Adipocyte (in vitro differentiated cells): ENCODE data around the gene RAB44.
A peak's percentile ranks its signal among the peaks of the same experiment; 100 is the strongest.

Experiments
- DNase-seq: peaks from one replicate; pipeline ENCODE4 v3.0.0-alpha.2; 2015; ENCODE audit warnings: low read depth
- H3K27me3 ChIP-seq: replicated peaks from 2 replicates; pipeline ENCODE4 v1.7.0; 2013; ENCODE audit warnings: mild to moderate bottlenecking, low read length, moderate library complexity; ENCODE audit not compliant: control insufficient read depth, insufficient read depth
- H3K36me3 ChIP-seq: 2 replicates; pipeline ENCODE4 v1.7.0; 2013; ENCODE audit warnings: low read length, mild to moderate bottlenecking, moderate library complexity; ENCODE audit not compliant: control insufficient read depth, insufficient read depth, severe bottlenecking
- H3K4me1 ChIP-seq: 2 replicates; pipeline ENCODE4 v1.7.0; 2013; ENCODE audit warnings: mild to moderate bottlenecking, low read length, moderate library complexity; ENCODE audit not compliant: control insufficient read depth, insufficient read depth
- H3K4me3 ChIP-seq: 2 replicates; pipeline ENCODE4 v1.7.0; 2013; ENCODE audit warnings: mild to moderate bottlenecking, low read length, moderate library complexity
- H3K9ac ChIP-seq: 2 replicates; pipeline ENCODE4 v1.7.0; 2013; ENCODE audit warnings: mild to moderate bottlenecking, low read length, moderate library complexity
- H3K9me3 ChIP-seq: 2 replicates; pipeline ENCODE4 v1.7.0; 2013; ENCODE audit warnings: mild to moderate bottlenecking, low read length, moderate library complexity; ENCODE audit not compliant: control insufficient read depth

The RAB44 gene

DNA sequence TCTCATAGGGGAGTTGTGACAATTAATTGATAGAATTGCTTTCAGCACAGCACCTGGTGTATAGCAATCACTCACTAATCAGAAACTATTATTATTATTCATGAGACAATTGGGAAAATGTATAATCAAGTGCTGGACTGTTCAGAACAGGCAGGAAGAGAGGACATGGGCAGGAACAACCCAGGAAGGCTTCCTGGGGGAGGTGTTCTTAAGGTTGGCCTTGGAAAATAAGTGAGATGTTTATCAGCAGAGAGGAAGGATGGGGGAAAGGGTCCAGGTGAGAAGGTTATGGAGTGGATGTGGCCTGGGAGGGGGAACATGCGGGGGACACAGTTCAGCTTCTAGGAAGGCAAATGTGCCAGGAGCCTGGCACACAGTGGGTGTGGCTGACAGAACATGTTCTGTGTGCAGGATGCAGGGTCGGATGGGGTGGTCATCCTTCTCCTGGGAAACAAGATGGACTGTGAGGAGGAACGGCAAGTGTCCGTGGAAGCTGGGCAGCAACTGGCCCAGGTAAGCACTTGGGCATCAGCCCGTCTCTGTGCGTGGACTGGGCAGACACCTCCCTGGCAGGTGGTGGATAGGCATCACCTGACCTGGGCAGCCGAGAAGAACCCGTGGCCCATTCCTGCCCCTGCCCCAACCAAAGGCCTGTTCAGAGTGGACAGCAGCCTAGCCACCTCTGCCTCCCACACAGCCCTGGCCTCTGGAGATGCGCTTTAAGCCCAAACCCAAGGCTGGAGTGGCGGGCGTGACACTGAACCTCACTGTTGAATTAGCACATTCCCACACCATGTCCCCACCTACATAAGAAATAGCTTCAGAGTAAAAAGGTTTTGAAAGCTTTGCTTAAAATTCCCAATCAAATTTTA lies 30.9 kb downstream of the RAB44 start:
- Histone ChIP-seq H3K4me3 (no peak overlapping the region), H3K27me3 (no peaks in the 10 kb centered on the region), H3K9ac (no peak overlapping the region), H3K9me3 (no peaks in the 10 kb centered on the region), H3K36me3 (no peaks in the 10 kb centered on the region), H3K4me1 (peaks cover 8% of the 10 kb centered on the region)
- DNase-seq = no peak

- H3K9ac ChIP-seq = no peak overlapping the region
- H3K4me3 ChIP-seq = no peak overlapping the region
- H3K36me3 ChIP-seq = no peaks in the 10 kb centered on the region
- no peaks in the 10 kb centered on the region for H3K27me3 ChIP-seq
- DNase-seq = no peak
- H3K4me1 ChIP-seq = peaks cover 8% of the 10 kb centered on the region
- no peaks in the 10 kb centered on the region for H3K9me3 ChIP-seq
Measured at GRCh38 chr6:36729161-36729524, 31.5 kb downstream of the RAB44 start.

DNA sequence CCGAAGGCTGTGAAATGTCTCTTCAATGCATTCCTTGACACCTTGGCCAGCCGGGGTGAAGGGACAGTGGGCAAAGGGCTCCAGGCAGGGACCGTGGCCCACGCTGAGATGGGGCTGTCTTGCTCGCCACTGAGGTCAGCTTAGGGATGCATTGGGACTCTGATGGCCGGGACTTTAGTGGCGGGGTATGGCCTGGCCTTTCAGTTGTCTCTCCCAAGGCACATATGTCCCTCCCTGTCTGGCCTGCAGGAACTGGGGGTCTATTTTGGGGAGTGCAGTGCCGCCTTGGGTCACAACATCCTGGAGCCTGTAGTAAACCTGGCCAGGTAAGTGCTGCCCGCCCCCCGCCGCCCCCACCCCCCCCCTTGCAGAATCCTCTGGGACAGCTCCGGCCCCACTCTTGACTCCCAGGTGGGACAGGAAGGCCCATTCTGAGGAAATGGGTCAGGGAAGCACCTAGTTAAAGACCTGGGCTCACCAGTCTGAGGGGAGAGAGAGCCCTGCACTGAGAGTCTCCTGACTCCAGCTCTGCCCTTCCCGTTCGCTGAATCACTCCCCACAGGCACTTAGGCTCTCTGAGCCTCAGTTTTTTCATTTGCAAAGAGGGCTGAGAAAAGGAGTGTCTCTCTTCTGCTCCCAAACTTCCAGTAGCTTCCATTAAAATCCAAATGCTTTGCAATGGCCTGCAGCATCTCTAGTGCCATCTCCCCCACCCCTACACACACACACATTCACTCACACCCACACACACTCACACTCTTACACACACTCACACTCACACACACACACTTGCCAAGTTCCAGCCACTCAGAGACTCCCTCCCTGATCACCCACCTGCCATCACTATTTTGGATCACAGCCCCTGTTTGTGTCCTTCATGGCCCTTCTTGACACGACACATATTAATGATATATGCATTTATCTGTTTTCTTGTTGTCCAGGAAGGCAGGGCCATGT lies 33.1 kb downstream of the RAB44 start:
- Histone ChIP-seq H3K4me1 (peaks cover 20% of the 10 kb centered on the region), H3K36me3 (no peaks in the 10 kb centered on the region), H3K9ac (no peak overlapping the region), H3K4me3 (no peak overlapping the region), H3K9me3 (no peaks in the 10 kb centered on the region), H3K27me3 (no peaks in the 10 kb centered on the region)
- no peak for DNase-seq

- no peak overlapping the region for H3K9ac ChIP-seq
- no peak overlapping the region for H3K4me3 ChIP-seq
- H3K4me1 ChIP-seq = peaks cover 25% of the 10 kb centered on the region
- H3K9me3 ChIP-seq = no peaks in the 10 kb centered on the region
- H3K36me3 ChIP-seq = no peaks in the 10 kb centered on the region
- no peaks in the 10 kb centered on the region for H3K27me3 ChIP-seq
- DNase-seq = no peak
Measured at GRCh38 chr6:36731622-36732310, 34.1 kb downstream of the RAB44 start.

DNA sequence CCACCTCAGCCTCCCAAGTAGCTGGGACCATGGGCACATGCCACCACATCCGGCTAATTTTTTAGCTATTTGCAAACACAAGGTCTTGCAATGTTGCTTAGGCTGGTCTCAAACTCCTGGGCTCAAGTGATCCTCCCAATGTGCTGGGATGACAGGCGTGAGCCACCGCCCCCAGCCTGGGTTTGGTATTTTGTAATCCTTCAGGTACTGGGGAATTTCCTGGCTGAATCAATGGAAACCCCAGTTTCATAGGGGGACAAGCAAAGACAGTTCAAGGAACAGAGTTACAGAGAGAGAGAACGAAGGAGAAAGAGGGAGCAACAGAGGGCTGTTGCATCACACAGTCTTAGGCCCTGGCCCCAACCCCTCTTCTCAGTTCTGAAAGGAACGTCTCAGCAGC lies 35.7 kb downstream of the RAB44 start:
- Histone ChIP-seq H3K9ac (no peak overlapping the region), H3K36me3 (no peaks in the 10 kb centered on the region), H3K4me3 (no peak overlapping the region), H3K9me3 (no peaks in the 10 kb centered on the region), H3K27me3 (no peaks in the 10 kb centered on the region), H3K4me1 (peaks cover 25% of the 10 kb centered on the region)
- no peak for DNase-seq

DNA sequence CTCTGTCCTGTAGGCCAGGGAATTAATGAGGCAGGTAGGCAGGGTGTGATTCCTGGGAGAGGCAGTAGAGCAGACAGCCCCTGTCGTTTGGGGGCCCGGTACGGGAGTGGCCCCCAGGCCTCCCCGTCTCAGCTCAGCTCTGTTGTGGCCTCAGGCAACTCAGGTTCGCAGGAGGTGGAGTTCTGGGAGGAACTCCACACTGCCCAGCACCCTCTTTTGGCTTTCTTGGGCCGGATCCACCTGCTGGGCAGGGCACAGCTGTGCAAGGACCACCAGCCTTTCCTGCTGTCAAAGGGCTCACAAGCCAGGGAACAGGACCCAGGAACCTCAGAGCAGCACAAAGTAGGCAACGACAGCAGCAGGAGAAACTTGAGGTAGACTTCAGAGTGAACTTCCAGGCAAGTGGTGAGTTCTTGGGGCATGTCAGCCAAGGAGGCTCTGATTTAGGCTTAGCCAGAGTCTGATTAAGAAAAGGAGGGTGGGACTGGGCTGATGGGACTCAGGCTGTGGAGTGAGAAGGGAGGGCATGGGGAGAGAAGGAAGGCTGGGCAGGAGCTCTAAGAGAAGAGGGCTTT lies 36.9 kb downstream of the RAB44 start:
- DNase-seq = no peak
- peak overlapping the region; percentile 75 for H3K4me3 ChIP-seq
- H3K9me3 ChIP-seq = no peaks in the 10 kb centered on the region
- peaks cover 16% of the 10 kb centered on the region for H3K4me1 ChIP-seq
- H3K27me3 ChIP-seq = no peaks in the 10 kb centered on the region
- H3K9ac ChIP-seq = peak overlapping the region; percentile 79
- H3K36me3 ChIP-seq = no peaks in the 10 kb centered on the region

DNA sequence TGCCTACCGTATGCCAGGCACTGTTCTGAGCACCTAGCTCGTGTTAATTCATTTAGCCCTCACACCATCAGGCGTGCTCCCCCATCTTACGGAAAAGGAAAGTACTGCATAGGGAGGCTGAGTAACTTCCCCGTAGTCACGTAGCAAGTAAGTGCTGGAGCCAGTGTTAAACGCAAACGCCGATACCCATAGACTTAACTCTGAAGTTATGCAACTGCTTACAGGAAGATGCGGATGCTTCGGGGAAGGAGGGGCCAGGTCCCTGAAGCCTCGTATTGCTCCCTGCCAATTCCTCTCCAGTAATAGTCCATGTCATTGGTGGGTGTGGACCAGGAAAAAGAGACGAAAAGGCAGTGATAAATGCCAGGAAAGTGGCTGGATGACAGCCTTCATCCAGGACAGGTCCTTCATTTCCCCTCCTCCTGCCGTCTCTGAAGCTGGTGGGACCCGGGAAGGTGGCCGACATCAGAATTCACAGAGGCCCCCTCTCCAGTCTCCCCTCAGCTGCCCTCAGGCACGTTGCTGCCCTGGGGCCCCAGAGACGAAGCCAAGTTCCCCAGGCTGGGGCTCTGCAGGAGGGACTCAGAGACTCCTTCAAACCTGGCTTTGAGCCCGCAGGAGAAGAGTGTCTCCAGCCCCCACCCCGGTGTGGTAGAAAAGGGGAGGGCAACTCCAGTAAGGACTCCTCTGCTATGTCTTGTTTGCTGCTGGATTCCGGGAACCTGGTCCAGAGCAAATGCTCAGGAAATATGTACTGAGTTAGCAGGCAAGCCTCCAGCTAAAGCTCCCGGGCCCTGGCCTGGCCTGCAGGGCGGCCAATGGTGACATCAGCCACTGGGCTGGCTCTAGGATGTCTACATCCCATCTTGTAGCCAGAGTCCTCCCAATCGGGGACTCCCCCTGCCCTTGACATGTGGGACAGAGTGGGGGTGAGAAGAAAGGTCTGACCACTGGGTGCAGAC lies 37.8 kb downstream of the RAB44 start:
- H3K9ac ChIP-seq = peak overlapping the region; percentile 79
- no peaks in the 10 kb centered on the region for H3K27me3 ChIP-seq
- H3K36me3 ChIP-seq = no peaks in the 10 kb centered on the region
- peaks cover 16% of the 10 kb centered on the region for H3K4me1 ChIP-seq
- H3K4me3 ChIP-seq = peak overlapping the region; percentile 75
- no peaks in the 10 kb centered on the region for H3K9me3 ChIP-seq
- peak; percentile 67 for DNase-seq

- H3K9ac ChIP-seq = no peak overlapping the region
- peaks cover 16% of the 10 kb centered on the region for H3K4me1 ChIP-seq
- H3K27me3 ChIP-seq = no peaks in the 10 kb centered on the region
- H3K4me3 ChIP-seq = no peak overlapping the region
- H3K36me3 ChIP-seq = no peaks in the 10 kb centered on the region
- no peak for DNase-seq
- no peaks in the 10 kb centered on the region for H3K9me3 ChIP-seq
Measured at GRCh38 chr6:36737043-36737785, 39.6 kb downstream of the RAB44 start.

GRCh38 chr6:36738108-36738507 lies 40.5 kb downstream of the RAB44 start:
- Histone ChIP-seq H3K27me3 (no peaks in the 10 kb centered on the region), H3K4me3 (no peak overlapping the region), H3K9ac (no peak overlapping the region), H3K9me3 (no peaks in the 10 kb centered on the region), H3K4me1 (peaks cover 16% of the 10 kb centered on the region), H3K36me3 (no peaks in the 10 kb centered on the region)
- DNase-seq = no peak
